Sigmoid colon (tissue), 4 donors: ENCODE measurements around the gene TPCN1.

Experiments
- POLR2A ChIP-seq, 2 donors: fragments of 450-650 bp; IDR thresholded peaks; one replicate each; pipeline ENCODE4 v1.6.1; 2016; ENCODE audit warnings: antibody characterized with exemption in 2 of 2, mild to moderate bottlenecking in 2 of 2, moderate library complexity in 2 of 2
- POLR2AphosphoS5 ChIP-seq, 4 donors: sonication (generic); formaldehyde crosslinking; IDR thresholded peaks; one replicate each; pipeline ENCODE4 v1.6.1; 2017; ENCODE audit warnings: antibody characterized with exemption in 4 of 4

- TF ChIP-seq POLR2AphosphoS5 (IDR thresholded peaks at IDR 0.05) (no peak), POLR2A (IDR thresholded peaks at IDR 0.05) (no peak)
These were observed 32.4 kb downstream of the TPCN1 start for GRCh38 chr12:113253532-113254285.
